ENCODE data around the gene CLHC1.

Gene CLHC1

DNA sequence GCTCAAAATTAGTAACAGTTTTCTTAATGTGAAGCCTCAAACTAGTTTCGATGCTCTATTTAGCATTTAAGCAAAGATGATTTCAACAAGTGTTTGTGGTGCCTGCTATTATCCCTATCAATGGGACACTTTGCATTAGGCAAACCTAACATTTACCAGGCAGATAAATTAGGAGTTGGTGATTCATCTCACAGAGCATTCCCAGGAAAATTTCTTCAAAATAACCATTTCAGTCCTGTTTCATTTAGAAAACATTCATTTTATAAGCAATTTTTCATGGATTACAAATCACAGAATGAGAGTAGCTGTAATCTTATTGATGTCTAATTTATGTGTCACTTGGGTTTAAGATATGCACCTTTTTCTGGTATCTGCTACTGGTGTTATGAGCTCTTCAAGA, 62.7 kb downstream of the CLHC1 start:
- no peak for DNase-seq (ENCODE audit: low read depth)

DNA sequence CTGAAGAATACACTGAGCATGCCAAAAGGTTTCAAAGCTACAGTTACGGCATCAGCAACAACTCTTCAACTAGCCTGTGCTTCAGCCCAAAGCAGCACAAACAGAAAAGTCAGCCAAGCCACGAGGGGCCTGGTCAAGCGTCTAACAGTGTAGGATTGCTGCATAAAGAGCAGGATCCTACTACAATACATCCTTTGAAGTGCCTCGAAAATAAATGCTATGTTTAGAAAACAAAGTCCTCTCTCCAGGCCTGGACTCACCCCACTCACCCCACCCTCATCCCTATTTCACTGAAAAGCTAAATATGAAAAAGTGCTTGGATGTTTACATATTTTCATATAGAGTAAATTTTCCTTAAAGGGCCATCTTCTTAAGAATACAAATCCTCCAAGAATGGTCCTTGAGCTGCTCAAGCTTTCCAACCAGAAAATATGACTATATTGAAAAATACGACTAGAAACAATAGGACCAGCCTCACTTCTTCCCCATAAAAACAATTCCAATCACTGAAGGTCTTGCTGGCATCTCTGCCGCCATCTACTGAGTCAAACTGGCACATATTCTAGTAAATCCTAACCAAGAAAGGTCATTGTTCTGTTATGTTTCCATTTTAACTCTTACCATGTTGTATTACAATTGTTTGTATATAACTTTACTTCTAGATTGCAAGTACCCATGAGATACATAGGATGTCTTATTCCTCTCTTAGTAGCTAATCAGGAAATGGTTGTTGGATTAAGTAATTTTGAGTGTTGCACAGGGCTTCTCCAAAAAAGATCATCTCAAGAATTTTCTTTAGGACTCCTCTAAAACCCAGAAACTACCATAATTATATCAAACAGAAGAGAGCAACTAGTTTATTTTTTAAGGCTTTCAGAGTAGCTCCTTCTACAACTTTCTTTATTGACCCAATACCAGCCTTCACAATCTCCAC, 63.6 kb downstream of the CLHC1 start:
- no peak for DNase-seq (ENCODE audit: low read depth)

DNA sequence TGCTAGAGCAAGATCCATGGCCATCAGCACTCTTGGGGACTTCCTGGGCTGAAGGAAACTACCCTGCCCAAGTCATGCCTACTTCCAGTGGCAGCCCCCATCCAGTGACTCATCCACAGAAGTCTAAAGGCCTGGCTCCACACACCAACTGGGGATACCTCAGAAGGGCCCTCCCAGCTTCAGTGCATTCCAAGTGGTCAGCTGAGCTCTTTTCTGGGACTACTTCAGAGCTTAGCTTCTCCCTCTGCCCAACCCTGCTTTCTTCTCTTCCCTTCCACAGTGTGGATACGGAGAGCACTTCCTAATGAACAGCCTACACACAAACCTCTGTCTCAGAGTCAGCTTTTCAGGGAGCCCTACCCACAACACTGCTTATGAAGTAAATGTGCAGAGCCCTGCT, 66.5 kb downstream of the CLHC1 start:
- DNase-seq (ENCODE audit: low read depth): no peak

DNA sequence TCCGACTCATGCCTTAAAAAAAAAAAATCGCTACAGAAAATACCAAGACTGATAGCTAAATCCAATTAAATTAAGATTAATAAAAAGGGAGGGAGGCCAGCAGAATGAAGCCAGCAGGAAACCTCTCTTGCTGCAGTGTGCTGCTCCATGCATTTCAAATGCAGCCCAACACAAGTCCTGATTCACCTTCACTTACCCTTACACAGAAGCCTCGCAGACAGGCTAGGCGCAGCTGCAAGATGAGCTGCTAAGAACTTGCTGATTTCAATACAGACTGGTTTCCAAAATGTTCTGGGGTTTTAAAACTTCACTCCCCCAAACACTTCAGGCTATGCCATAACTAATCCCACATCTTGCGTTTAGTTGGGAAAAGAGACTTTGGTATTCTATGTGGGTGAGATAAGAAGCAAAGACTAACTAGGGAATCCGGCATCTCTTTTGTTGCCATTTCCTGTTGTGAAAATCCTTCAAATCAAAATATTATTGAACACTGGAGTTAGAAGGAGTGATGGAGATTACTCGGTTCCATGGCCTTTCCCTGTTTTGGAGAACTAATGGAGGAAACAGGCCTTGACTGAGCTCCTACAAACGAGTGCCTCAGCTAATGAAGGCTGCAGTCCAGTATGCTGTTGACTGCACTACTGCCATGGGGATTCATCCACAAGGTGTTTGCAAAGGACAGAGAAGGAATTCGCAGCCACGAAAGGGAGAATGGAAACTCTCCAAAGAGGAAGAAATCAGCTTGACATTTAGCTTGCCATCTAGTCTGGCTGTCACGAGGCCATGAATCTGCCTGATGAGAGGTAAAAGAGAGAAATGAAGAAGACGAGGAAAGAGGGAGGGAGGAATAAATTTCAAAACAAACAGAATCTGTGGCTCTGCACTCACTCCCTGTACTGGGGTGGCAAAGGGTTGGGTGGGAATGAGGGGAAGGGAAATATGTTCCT, 67.3 kb downstream of the CLHC1 start:
- DNase-seq (ENCODE audit: low read depth): no peak

DNA sequence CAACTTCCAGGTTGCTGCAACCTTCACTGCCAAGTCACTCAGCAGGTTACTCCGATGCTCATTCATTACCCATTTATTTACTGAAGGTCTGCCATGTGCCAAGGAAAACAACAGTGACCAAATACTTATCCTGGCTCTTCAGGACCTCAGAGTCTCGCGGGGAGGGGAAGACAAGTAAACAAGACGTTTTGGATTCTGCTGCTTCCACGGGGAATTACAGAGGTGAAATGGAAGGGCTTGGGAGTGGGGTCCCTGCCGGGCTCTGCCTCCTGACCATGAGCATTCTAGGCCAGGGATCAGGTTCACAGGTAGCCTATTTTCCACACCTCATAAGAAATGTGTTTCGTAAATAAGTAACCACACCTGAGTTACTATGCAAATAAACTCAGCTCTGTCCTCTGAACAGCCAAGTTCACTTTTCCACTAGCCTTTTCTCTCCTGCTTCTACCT, 68.1 kb downstream of the CLHC1 start:
- no peak for DNase-seq (ENCODE audit: low read depth)

DNA sequence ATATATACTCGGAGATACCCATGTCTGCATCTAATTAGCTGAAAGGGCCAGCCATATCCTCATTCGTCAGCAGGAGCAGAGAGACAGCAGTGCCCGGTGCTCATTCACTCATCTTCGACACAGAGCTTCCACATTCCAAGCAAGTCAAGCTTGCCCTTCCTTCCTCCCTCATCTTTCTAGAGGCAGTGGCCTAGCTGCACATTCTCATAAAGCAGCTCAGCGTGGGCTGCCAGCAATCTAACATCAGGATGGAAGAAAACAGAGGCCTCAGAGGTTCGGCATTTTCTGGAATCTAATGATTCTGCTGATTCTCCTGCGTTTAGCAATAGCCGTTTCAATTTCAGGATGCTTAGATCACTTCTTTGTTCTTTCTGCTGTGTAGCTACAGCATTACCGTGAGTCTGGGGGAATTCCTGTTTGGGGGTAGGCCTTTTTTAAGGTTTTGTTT, 68.8 kb downstream of the CLHC1 start:
- DNase-seq (ENCODE audit: low read depth): no peak

DNA sequence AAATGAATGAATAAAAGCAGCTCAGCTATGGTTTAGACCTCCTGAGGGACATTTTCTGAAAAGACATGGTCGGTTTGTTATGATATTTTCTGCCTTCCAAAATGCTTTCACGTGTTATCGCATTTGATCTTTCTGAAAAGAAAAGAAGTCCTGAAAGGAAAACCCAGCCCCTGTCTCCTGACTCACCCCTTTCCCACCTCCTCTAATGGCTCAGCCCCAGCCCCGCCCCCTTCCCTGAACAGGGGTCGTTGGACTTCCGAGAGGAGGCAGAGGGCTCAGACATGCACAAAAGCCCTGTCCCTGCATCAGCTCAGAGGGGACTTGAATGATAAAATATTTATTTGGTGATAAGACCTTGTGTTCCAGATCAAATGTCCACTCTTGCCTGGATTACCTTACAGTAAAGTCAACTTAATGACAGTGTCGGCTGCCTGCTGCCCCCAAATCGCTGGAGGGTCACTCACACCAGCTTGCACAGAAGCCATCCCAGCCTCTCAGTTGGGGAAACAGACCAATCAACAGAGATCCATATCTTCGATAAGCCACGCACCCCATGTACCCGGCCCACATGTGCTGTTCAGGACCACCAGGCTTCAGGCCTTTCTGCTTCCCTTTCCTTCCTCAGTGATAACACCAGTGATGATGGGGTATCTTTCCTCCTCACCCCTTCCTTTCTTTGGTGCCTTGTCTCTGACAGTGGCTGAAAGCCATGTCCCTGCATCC, 69.6 kb downstream of the CLHC1 start:
- DNase-seq (ENCODE audit: low read depth): peak; percentile 49

DNA sequence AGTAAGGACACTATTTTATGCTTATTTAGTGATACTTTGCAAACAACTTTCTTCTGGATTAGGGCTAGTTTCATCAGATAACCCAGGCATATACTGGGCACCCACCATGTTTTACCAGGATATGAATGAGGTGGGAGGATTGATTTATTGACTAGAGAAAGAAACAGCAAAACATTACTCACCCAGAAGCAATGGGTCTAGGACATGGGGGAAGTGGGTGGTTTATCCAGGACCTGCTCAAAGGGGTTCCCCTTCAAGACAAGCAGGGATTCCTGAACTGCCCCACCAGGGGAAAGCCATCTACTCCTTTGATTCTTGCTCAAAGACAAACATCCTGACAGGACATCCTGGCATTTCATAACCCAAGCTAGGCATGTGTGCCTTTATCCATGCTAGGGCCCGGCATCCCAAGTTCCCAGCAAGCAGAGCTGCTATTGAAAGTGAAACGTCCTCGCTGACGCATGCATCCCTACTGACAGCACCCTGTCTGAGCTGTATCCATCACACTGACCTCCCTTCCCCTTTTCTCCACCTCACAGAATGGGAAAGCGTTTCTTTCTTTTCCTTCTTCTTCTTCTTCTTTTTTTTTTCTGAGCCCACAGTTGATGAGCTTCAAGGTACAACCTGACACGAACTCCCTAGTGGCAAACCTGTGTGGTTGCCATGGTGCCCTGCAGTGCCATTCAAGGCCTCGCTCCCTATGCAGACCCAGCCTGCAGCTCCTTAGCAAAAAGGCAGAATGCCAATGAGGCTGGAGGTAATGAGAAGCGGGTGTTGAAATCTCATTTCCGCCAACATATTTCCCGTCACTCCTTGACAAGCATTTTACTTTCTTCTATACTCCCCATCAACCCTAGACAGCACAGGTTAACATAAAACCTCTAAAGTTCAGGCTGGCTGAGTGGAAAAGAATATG, 70.5 kb downstream of the CLHC1 start:
- no peak for DNase-seq (ENCODE audit: low read depth)

DNA sequence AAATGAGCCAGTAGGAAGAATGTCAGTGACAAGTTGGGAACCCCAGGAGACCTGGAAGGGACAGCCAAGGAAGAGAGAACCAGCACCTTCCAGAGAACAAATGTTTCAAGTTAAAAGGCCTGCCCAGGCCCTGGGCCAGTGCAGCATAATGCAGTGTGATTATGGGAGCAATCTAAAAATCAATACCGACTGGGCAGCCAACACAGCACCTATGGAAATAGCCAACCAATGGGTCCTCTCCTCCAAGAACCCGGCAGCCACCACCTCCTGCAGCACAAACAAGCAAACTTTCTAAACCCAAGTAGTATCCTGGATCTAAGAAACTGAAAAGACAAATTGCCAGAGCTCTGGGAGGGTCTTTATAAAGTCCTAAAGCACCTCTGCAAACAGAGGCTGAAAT, 71.7 kb downstream of the CLHC1 start:
- no peak for DNase-seq (ENCODE audit: low read depth)

DNA sequence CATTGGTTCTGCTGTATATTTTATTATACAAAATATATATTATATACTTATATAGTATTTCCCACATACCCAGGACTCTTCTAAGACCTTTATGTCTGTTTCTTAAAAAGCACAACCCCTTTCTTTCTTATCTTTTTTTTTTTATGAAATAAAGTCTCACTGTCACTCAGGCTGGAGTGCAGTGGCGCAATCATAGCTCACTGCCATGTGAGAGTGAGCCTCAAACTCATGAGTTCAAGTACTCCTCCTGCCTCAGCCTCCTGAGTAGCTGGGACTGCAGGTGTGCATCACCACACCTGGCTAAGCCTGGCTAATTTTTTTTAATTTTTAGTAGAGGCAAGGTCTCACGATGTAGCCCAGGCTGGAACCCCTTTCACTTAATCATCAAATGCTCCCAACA, 72.3 kb downstream of the CLHC1 start:
- no peak for DNase-seq (ENCODE audit: low read depth)

DNA sequence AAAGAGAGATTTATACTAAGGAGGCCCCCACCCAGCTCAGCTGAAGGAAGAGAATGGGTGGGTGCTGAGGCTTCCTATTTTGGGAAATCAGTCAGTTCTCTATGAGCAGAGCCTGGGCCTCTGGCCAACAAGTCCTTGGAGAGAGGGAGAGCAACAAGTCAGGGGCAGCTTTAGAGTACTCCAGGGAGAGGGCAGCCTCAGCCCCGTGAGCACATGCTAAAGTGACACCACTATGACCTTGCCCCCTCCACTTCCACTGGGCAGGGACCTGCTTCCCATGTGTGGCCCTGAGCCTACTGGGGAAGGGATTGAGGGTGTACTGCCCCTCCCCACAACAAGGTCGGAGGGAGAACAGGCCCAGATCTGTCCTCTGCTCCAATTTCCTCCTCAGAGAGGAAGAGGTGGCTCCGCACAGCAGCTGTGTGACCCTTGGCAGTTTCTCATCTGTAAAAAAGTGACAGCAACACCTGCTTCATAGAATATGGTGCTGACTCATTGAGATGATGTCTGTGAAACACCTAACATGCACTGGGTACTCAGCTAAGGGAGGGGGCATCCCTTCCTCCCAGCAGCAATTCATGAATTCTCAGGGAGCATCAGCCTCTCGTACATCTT, 72.9 kb downstream of the CLHC1 start:
- DNase-seq (ENCODE audit: low read depth): no peak

DNA sequence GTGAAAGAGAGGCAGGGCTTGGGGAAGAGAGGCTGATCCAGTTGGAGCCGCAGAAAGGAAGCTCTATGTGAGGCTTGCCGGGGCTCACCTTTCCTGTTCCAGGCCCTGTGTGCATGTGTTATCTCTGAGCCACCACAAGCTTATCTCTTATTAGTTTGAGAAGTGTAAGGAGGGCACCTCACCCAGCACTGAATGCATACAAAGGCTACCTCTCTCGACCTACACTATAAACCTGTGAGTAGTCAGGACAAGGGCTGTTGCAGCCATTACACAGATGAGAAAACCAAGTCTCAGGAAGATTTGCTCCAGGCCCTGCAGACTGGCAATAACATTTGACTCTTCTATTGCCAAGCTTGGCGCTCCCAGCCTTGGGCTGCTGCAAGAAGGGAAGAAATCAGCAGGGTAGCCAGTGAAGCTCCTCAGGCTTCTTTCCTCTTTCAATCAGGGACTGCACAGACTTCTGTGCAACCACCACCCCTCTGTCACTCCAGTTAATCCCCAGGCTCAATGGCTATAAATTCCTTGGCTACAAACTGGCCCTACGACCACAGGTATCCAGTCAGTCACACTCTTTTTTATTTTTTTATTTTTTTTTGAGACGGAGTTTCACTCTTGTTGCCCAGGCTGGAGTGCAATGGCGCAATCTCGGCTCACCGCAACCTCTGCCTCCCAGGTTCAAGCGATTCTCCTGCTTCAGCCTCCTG, 73.8 kb downstream of the CLHC1 start:
- DNase-seq (ENCODE audit: low read depth): no peak

DNA sequence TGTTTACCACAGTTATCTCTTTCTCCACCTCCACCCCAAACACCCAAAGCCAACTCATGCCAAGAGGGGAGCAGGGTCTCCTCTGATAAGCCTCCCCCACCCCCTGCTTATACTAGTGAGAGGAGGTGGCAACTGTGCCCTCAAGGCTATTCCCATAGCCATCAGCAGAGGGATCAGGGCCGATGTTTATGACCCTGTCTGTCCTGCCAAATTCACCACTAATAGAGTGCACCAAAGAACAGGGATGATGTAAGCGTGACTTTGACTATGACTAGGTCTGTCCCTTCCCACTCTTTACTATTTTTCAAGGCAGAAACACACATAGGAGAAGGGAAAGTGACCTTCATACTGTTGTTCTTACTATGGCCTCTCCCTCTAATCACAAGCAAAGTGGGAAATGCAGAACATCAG, 74.6 kb downstream of the CLHC1 start:
- DNase-seq (ENCODE audit: low read depth): no peak

DNA sequence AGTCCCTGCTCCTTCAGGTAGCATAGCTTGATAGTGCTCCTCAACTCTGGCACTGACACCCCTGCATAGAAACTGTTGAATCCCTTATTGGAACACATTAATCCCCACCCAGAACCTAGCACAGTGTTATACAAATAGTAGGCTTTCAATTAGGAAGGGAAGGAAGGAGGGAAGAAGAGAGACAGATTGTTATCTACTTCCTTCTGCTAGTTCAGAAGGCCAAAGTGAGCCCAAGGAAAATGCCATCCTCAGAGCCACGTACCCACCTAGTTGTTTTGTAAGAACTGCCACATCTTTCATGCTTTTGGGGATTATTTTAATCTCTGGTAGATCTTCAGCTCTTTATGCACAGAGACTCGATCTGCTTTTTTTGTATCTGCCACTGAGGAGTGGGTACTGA, 75.1 kb downstream of the CLHC1 start:
- no peak for DNase-seq (ENCODE audit: low read depth)

DNA sequence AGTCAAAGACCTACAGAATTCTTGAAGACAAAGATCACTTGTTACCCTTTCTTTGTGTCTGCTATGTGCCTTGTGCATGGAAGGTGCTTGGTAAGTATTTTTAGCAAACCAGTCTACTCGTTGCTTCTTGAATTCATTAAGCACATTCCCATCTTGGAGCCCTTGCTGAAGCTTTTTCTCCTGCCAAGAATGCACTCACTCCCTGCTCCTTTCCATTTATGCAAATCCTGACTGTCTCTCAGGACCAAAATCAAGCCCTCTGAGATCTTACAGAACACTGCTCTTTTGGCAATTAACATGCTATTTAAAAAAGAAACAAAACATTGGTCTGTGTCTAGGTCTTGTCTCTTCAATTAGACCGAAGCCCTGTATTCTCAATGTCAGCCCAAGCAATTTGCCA, 75.8 kb downstream of the CLHC1 start:
- no peak for DNase-seq (ENCODE audit: low read depth)

DNA sequence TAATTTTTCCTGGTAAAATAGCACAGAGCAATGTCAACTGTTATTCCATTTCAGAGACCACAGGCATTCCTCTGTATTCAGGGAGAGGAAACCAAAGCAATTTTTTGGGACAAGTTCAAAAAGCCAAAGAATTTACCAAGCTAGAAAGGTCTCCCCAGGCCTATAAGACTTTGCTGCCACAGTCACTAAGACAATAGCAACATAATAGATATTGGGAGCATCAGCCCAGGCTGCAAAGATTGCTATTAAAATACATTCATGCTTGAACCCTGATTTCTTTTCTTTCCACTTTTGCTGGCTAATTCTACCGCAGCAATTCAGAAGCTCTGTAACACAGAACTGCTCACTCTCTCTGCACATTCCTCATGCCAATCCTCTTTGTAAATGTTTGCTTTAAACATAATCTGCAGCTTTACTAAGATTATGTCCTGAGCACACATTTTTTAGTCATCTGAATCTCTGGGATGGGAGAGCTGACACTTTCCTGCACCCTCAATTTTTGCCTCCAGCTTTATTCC, 76.3 kb downstream of the CLHC1 start:
- DNase-seq (ENCODE audit: low read depth): no peak

DNA sequence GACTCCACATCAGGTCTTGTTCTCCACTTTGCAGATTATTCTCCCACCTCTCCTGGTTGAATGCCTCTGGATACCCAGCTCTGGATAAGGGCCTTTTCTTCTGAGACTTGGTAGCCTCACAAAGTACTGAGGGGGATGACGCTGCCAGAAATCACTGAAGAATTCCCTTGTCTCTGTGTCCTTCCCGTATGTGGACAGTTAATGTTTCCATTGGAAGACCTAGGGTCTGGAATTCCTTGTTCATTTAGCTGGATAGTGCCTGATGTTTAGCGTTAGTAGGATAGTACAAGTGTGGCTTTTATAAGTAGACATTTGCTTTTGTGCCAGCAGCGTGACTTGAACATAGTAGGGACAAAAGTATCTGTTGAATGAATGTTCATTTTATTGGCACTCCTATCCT, 76.9 kb downstream of the CLHC1 start:
- DNase-seq (ENCODE audit: low read depth): no peak

DNA sequence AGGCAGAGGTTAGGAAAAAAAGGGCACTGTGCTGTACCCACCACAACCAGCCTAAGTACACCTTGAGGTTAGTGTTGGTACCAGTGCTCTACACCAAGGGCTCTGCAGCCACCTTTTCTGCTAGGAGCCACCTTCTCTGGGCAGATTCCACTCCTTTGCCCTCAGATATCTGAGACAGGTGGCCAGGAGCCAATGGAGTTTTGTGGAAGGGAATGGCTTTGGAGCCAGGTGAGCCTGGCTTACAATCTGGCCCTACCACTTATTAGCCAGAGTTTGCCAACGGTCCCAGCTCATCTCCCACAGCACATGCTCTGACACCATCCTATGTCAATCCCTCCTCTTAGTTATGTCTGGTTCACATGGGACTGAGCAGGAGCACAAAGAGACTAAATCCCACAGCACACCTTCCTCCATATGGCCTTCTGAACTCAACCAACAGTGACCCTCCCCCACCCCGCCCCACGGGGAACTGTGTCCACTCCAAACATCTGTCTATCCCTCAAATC, 77.5 kb downstream of the CLHC1 start:
- no peak for DNase-seq (ENCODE audit: low read depth)

DNA sequence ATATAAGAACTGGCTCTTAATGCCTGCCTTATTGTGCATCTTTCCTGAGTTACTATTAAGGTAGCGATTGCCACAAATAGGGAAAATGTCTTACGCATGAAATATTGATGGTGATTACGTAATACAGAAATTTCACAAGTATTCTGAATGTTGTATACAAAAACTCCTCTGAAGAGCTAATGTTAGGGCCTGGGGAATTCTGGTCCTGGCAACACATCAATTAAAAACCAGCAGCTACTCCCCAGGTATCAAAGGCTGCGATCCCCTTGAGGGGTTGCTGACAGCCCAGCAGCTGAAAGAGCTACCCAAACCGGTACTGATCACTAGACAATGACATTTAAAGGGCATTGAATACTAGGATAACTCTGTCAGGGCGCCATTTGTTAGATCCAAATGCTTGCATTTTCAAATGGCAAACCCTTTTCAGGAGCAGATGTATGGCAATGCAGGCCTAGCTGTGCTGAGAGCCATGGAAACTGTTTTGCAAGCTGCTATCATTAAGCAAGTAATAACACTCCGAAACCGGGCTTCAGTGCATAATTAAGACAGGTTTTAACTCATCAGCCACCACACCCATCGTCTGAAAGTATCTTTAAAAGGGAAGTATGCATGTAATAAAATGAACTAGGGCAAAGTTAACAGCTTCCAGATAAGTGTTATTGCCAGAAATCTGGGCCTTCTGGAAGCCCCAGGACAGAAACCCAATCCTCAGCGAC, 78.4 kb downstream of the CLHC1 start:
- DNase-seq (ENCODE audit: low read depth): no peak

All from CMK (cell line).